Prostate gland (tissue), 2 donors: ENCODE results near the gene CCDC141. TPM values are rescaled to one million over a fixed set of nuclear protein-coding genes. Genes with fewer than 3 reads are reported as not detected.

Source experiments
- DNase-seq: peaks from one replicate; pipeline ENCODE4 v3.0.0-alpha.2; 2019; ENCODE audit warnings: low spot score
- H3K27ac ChIP-seq, 2 donors: fragments of 200-600 bp; sonication (generic); 2 replicates each; pipeline ENCODE4 v1.5.1; 2017 to 2019
- H3K27me3 ChIP-seq: fragments of 200-600 bp; sonication (generic); replicated peaks from 2 replicates; pipeline ENCODE4 v1.5.1; 2019; ENCODE audit not compliant: insufficient read depth
- H3K36me3 ChIP-seq, 2 donors: fragments of 200-600 bp; sonication (generic); 1 replicate in 1 of 2; 2 replicates in 1 of 2; pipeline versions ENCODE4 v1.5.1 to v1.8.1; 2017 to 2019
- H3K4me1 ChIP-seq: fragments of 200-600 bp; sonication (generic); replicated peaks from 2 replicates; pipeline ENCODE4 v1.5.1; 2019
- H3K4me3 ChIP-seq, 2 donors: fragments of 200-600 bp; sonication (generic); 2 replicates each; pipeline ENCODE4 v1.5.1; 2017 to 2019
- H3K9me3 ChIP-seq: fragments of 200-600 bp; sonication (generic); 2 replicates; pipeline ENCODE4 v1.5.1; 2017
- CTCF ChIP-seq, 4 experiments: fragments of 200-600 bp in 2 of 4; fragments of 450-650 bp in 2 of 4; sonication (generic) in 2 of 4; IDR thresholded peaks; 1 replicate in 3 of 4; 2 replicates in 1 of 4; pipeline ENCODE4 v1.5.1; 2016 to 2019; ENCODE audit warnings: antibody characterized with exemption in 4 of 4, mild to moderate bottlenecking in 2 of 4, moderate library complexity in 2 of 4
- POLR2A ChIP-seq: fragments of 450-650 bp; IDR thresholded peaks from one replicate; pipeline ENCODE4 v1.6.1; 2016; ENCODE audit warnings: antibody characterized with exemption, mild to moderate bottlenecking
- POLR2AphosphoS5 ChIP-seq: sonication (generic); formaldehyde crosslinking; IDR thresholded peaks from one replicate; pipeline ENCODE4 v1.6.1; 2017; ENCODE audit warnings: antibody characterized with exemption
- WGBS: methylation state at CpG from one replicate; pipeline ENCODE4 v1.1.5; 2018; 5-methylcytosine and 5-hydroxymethylcytosine counted together
- intact Hi-C: fragments of 100-400 bp; cut with DNase I; formaldehyde crosslinking; loops from one replicate; pipeline ENCODE4 v1.14.2; 2022
- total RNA-seq, 2 donors: library from RNA; depleted of rRNA; stranded (reverse); fragments of >200 nt; gene quantifications; one replicate each; pipeline ENCODE4 v1.1.0, GENCODE V29; 2016

The CCDC141 gene
- total RNA-seq, 2 donors from 2014 or later: 0.32 to 8.6 TPM

- Histone ChIP-seq H3K9me3 (no peaks in the 10 kb centered on the region), H3K4me3 (no peak overlapping the region)
- no peak for TF ChIP-seq POLR2AphosphoS5
- no peak for TF ChIP-seq POLR2A
- TF ChIP-seq CTCF (IDR thresholded peaks at IDR 0.05): no peak
These were observed 186.6 kb downstream of the CCDC141 start for GRCh38 chr2:178863130-178863855.

GRCh38 chr2:178860551-178860950, 189.4 kb downstream of the CCDC141 start:
- 41% methylated on average over 3 of the region's 3 CpGs for WGBS
- no peak overlapping the region for H3K27ac ChIP-seq

More at GRCh38 chr2:178863130-178863855, 186.6 kb downstream of the CCDC141 start:
- H3K27ac ChIP-seq: no peak overlapping the region
- no peak for DNase-seq
- intact Hi-C loops: no loop called here
- 62% methylated on average over 5 of the region's 5 CpGs for WGBS
- H3K27me3 ChIP-seq: no peaks in the 10 kb centered on the region
- no peaks in the 10 kb centered on the region for H3K4me1 ChIP-seq
- H3K36me3 ChIP-seq: no peaks in the 10 kb centered on the region

GRCh38 chr2:178859730-178860129, 190.2 kb downstream of the CCDC141 start:
- Histone ChIP-seq H3K27me3 (no peaks in the 10 kb centered on the region), H3K9me3 (no peaks in the 10 kb centered on the region), H3K4me1 (no peaks in the 10 kb centered on the region), H3K27ac (no peak overlapping the region), H3K4me3 (no peak overlapping the region), H3K36me3 (no peaks in the 10 kb centered on the region)
- no peak for DNase-seq
- 12% methylated on average over 2 of the region's 2 CpGs for WGBS
- intact Hi-C loops: no loop called here
- TF ChIP-seq POLR2AphosphoS5 (no peak), CTCF (IDR thresholded peaks at IDR 0.05) (no peak), POLR2A (no peak)

More at GRCh38 chr2:178860551-178860950, 189.4 kb downstream of the CCDC141 start:
- H3K36me3 ChIP-seq: no peaks in the 10 kb centered on the region
- no peak overlapping the region for H3K4me3 ChIP-seq
- no peaks in the 10 kb centered on the region for H3K27me3 ChIP-seq
- intact Hi-C loops: no loop called here
- H3K4me1 ChIP-seq: no peaks in the 10 kb centered on the region
- TF ChIP-seq POLR2A: no peak
- no peak for TF ChIP-seq POLR2AphosphoS5
- no peak for TF ChIP-seq CTCF (IDR thresholded peaks at IDR 0.05)
- no peak for DNase-seq
- H3K9me3 ChIP-seq: no peaks in the 10 kb centered on the region

- Histone ChIP-seq H3K27ac (no peak overlapping the region), H3K9me3 (no peaks in the 10 kb centered on the region), H3K4me1 (no peaks in the 10 kb centered on the region), H3K4me3 (no peak overlapping the region), H3K27me3 (no peaks in the 10 kb centered on the region), H3K36me3 (no peaks in the 10 kb centered on the region)
- no peak for DNase-seq
- TF ChIP-seq POLR2AphosphoS5: no peak
- TF ChIP-seq POLR2A: no peak
- TF ChIP-seq CTCF (IDR thresholded peaks at IDR 0.05): no peak
- intact Hi-C loops: no loop called here
- 65% methylated on average over 4 of the region's 4 CpGs for WGBS
These were observed 190.9 kb downstream of the CCDC141 start for GRCh38 chr2:178858896-178859625.
